Gastroesophageal sphincter (tissue), 4 donors: ENCODE results near the gene PLXNA1. TPM values are rescaled to one million over a fixed set of nuclear protein-coding genes. Genes with fewer than 3 reads are reported as not detected.

Experiments used
- ATAC-seq: fragments of 150-250 bp; one replicate; pipeline ENCODE4 v1.9.1; 2016; ENCODE audit warnings: mild to moderate bottlenecking, moderate library complexity
- H3K27ac ChIP-seq, 4 donors: fragments of 200-600 bp; sonication (generic) in 3 of 4; 1 replicate in 3 of 4; 2 replicates in 1 of 4; pipeline ENCODE4 v1.5.1; 2016 to 2019
- H3K27me3 ChIP-seq: fragments of 200-600 bp; sonication (generic); one replicate; pipeline ENCODE4 v1.5.1; 2019
- H3K36me3 ChIP-seq, 2 donors: fragments of 200-600 bp; sonication (generic); one replicate each; pipeline ENCODE4 v1.5.1; 2019; ENCODE audit warnings: control low read depth in 1 of 2
- H3K4me1 ChIP-seq, 3 donors: fragments of 200-600 bp; sonication (generic); 1 replicate in 2 of 3; 2 replicates in 1 of 3; pipeline ENCODE4 v1.5.1; 2016 to 2019; ENCODE audit warnings: control low read depth in 2 of 3
- H3K4me3 ChIP-seq, 2 donors: fragments of 200-600 bp; sonication (generic); one replicate each; pipeline ENCODE4 v1.5.1; 2019; ENCODE audit warnings: mild to moderate bottlenecking in 1 of 2, moderate library complexity in 1 of 2
- H3K9me3 ChIP-seq, 3 donors: fragments of 200-600 bp; sonication (generic); one replicate each; pipeline ENCODE4 v1.5.1; 2017 to 2019; ENCODE audit warnings: control low read depth in 2 of 3
- EP300 ChIP-seq: sonication (generic); formaldehyde crosslinking; IDR thresholded peaks from one replicate; pipeline ENCODE4 v1.6.1; 2017; ENCODE audit warnings: antibody characterized with exemption, mild to moderate bottlenecking
- POLR2A ChIP-seq, 2 donors: fragments of 450-650 bp; IDR thresholded peaks; one replicate each; pipeline ENCODE4 v1.6.1; 2017; ENCODE audit warnings: antibody characterized with exemption in 2 of 2, mild to moderate bottlenecking in 2 of 2, moderate library complexity in 1 of 2
- POLR2AphosphoS5 ChIP-seq: sonication (generic); formaldehyde crosslinking; IDR thresholded peaks from one replicate; pipeline ENCODE4 v1.6.1; 2017; ENCODE audit warnings: antibody characterized with exemption
- WGBS, 2 donors: methylation state at CpG; one replicate each; pipeline ENCODE4 v1.1.5; 2018; ENCODE audit warnings: low coverage in 1 of 2; 5-methylcytosine and 5-hydroxymethylcytosine counted together
- total RNA-seq, 4 donors: library from RNA; depleted of rRNA; stranded (reverse); fragments of >200 nt; gene quantifications; one replicate each; pipeline ENCODE4 v1.1.0, GENCODE V29; 2016
- TF ChIP-seq, protein P1 (sequence below), 4 experiments: fragments of 200-600 bp in 2 of 4; fragments of 450-650 bp in 2 of 4; sonication (generic) in 1 of 4; IDR thresholded peaks; one replicate each; pipeline ENCODE4 v1.5.1; 2017 to 2019; ENCODE audit warnings: antibody characterized with exemption in 4 of 4, mild to moderate bottlenecking in 2 of 4, moderate library complexity in 2 of 4

Gene PLXNA1
- total RNA-seq, 4 donors from 2014 or later = 20.1 to 86.7 (median 31.9) TPM

DNA sequence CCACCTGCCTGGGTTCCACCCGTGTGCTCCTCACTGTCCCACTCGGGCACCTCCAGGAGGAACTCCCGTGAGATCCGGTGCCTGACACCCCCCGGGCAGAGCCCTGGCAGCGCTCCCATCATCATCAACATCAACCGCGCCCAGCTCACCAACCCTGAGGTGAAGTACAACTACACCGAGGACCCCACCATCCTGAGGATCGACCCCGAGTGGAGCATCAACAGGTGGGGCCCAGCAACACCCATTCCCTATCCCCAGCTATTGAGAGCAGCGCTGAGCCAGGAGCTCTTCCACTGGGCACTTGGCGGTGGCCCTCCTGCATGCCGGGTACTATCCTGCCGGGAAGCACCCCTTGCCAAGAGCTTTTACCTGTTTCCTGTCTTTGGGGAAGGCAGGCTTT lies 33.5 kb downstream of the PLXNA1 start:
- Histone ChIP-seq H3K9me3 (no peaks in the 10 kb centered on the region), H3K36me3 (peaks cover 0 to 100% of the 10 kb centered on the region in 2 donors), H3K4me3 (no peak overlapping the region), H3K27me3 (no peaks in the 10 kb centered on the region), H3K4me1 (peaks cover 0 to 14% (median 4%) of the 10 kb centered on the region in 3 donors), H3K27ac (no peak overlapping the region)
- 96% methylated on average over 5 of the region's 15 CpGs; no CpG with 5 or more reads in 1 of the 2 donors for WGBS, 2 donors
- ATAC-seq = no peak
- no peak for TF ChIP-seq EP300
- TF ChIP-seq, protein P1, sequence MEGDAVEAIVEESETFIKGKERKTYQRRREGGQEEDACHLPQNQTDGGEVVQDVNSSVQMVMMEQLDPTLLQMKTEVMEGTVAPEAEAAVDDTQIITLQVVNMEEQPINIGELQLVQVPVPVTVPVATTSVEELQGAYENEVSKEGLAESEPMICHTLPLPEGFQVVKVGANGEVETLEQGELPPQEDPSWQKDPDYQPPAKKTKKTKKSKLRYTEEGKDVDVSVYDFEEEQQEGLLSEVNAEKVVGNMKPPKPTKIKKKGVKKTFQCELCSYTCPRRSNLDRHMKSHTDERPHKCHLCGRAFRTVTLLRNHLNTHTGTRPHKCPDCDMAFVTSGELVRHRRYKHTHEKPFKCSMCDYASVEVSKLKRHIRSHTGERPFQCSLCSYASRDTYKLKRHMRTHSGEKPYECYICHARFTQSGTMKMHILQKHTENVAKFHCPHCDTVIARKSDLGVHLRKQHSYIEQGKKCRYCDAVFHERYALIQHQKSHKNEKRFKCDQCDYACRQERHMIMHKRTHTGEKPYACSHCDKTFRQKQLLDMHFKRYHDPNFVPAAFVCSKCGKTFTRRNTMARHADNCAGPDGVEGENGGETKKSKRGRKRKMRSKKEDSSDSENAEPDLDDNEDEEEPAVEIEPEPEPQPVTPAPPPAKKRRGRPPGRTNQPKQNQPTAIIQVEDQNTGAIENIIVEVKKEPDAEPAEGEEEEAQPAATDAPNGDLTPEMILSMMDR (IDR thresholded peaks at IDR 0.05) = no peak
- TF ChIP-seq POLR2AphosphoS5 = no peak

DNA sequence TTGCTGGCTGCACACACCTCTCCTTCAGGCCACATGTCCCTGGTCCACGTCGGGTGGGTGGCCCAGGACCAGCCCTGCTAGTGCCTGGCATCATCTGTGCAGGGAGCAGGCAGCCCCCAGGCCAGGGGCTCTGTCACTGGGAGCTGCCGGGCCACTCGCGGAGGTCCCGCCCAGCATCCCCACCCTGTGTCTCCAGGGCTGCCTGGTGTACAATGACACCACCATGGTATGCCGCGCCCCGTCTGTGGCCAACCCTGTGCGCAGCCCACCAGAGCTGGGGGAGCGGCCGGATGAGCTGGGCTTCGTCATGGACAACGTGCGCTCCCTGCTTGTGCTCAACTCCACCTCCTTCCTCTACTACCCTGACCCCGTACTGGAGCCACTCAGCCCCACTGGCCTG lies 34.3 kb downstream of the PLXNA1 start:
- WGBS, 2 donors = 92% methylated on average over 5 of the region's 16 CpGs; no CpG with 5 or more reads in 1 of the 2 donors
- H3K4me1 ChIP-seq = peaks cover 0 to 8% (median 0%) of the 10 kb centered on the region in 3 donors
- TF ChIP-seq POLR2A (IDR thresholded peaks at IDR 0.05) = no peak
- TF ChIP-seq, protein P1 (IDR thresholded peaks at IDR 0.05) = no peak
- no peak for TF ChIP-seq POLR2AphosphoS5
- no peak for TF ChIP-seq EP300
- no peaks in the 10 kb centered on the region for H3K27me3 ChIP-seq
- no peak overlapping the region for H3K27ac ChIP-seq
- H3K36me3 ChIP-seq = peaks cover 0 to 100% of the 10 kb centered on the region in 2 donors
- no peak for ATAC-seq
- H3K4me3 ChIP-seq = no peak overlapping the region
- no peaks in the 10 kb centered on the region for H3K9me3 ChIP-seq

DNA sequence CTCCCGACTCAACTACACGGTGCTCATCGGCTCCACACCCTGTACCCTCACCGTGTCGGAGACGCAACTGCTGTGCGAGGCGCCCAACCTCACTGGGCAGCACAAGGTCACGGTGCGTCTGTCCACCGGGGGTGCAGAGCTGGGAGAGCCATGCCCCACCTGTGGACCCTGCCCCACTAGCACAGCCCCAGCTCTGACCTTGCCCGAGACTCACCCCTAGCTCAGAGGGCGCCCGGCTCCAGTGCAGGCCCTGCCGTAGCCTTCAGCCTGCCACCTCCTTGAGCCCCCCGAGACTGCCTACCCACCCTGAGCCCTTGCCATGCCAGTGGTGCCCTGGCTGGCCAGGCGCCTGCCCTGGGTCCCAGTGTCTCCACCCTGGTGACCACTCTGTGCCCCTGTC lies 34.9 kb downstream of the PLXNA1 start:
- ATAC-seq = no peak
- TF ChIP-seq, protein P1 (IDR thresholded peaks at IDR 0.05) = no peak
- no peak for TF ChIP-seq POLR2AphosphoS5
- TF ChIP-seq EP300 = no peak
- TF ChIP-seq POLR2A (IDR thresholded peaks at IDR 0.05) = no peak
- WGBS, 2 donors = 80% methylated on average over 1 of the region's 17 CpGs; no CpG with 5 or more reads in 1 of the 2 donors
- Histone ChIP-seq H3K4me1 (peaks cover 0 to 8% (median 0%) of the 10 kb centered on the region in 3 donors), H3K27ac (no peak overlapping the region), H3K27me3 (no peaks in the 10 kb centered on the region), H3K36me3 (peaks cover 0 to 100% of the 10 kb centered on the region in 2 donors), H3K9me3 (no peaks in the 10 kb centered on the region), H3K4me3 (no peak overlapping the region)

DNA sequence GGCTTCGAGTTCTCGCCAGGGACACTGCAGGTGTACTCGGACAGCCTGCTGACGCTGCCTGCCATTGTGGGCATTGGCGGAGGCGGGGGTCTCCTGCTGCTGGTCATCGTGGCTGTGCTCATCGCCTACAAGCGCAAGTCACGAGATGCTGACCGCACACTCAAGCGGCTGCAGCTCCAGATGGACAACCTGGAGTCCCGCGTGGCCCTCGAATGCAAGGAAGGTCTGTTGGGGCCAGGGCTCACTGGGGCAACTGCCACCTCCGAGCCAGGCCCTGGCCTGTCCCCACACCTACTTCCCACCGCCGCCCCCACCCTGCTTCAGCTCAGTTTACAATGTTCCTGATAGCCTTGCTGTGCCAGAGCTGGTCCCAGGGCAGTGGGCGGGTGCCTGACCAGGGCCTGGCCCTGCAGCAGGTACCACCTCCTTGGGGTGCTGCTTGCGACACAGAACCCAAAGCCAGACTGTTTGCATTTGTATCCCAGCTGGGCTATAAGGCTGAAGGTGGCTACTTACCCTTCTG lies 35.5 kb downstream of the PLXNA1 start:
- peaks cover 0 to 8% (median 0%) of the 10 kb centered on the region in 3 donors for H3K4me1 ChIP-seq
- peaks cover 0 to 100% of the 10 kb centered on the region in 2 donors for H3K36me3 ChIP-seq
- no CpG with 5 or more reads among the region's 20 CpGs for WGBS, 2 donors
- TF ChIP-seq POLR2AphosphoS5 (no peak), POLR2A (IDR thresholded peaks at IDR 0.05) (no peak), EP300 (no peak)
- TF ChIP-seq, protein P1 (IDR thresholded peaks at IDR 0.05) = no peak
- no peak for ATAC-seq
- H3K4me3 ChIP-seq = no peak overlapping the region
- H3K27ac ChIP-seq = no peak overlapping the region
- H3K27me3 ChIP-seq = no peaks in the 10 kb centered on the region
- H3K9me3 ChIP-seq = no peaks in the 10 kb centered on the region

DNA sequence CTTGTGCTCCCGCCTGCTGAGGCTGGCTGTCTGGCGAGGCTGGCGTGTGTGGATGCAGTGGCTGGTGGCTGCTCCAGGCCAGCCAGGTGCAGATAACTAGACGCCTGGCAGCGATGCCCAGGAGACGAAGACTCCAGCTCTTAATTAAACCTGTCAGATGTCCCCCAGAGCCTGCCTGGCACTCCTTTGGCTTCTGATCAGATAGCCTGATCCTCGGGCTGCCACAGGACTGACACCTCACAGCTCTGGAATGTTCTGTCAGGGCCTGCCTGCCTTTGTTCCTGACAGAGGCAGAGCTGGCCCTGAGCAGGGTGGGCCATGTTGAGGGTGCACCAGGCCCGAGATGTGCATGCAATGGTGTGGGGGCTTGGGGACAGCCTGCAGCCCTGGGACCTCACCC lies 36.5 kb downstream of the PLXNA1 start:
- peaks cover 0 to 8% (median 0%) of the 10 kb centered on the region in 3 donors for H3K4me1 ChIP-seq
- no peaks in the 10 kb centered on the region for H3K9me3 ChIP-seq
- ATAC-seq = no peak
- WGBS, 2 donors = 80% methylated on average over 1 to 5 of the region's 8 CpGs
- TF ChIP-seq POLR2AphosphoS5 (no peak), EP300 (no peak), POLR2A (IDR thresholded peaks at IDR 0.05) (no peak)
- TF ChIP-seq, protein P1 (IDR thresholded peaks at IDR 0.05) = no peak
- no peak overlapping the region for H3K4me3 ChIP-seq
- H3K36me3 ChIP-seq = peaks cover 0 to 100% of the 10 kb centered on the region in 2 donors
- H3K27ac ChIP-seq = no peak overlapping the region
- no peaks in the 10 kb centered on the region for H3K27me3 ChIP-seq
